Subcutaneous adipose tissue (tissue), 4 donors: Measurements from ENCODE around the gene GTPBP10. TPM values are rescaled to one million over a fixed set of nuclear protein-coding genes. Genes with fewer than 3 reads are reported as not detected.

ENCODE experiments used
- total RNA-seq, 4 donors: library from RNA; depleted of rRNA; stranded (reverse); fragments of >200 nt; gene quantifications; one replicate each; pipeline ENCODE4 v1.1.0, GENCODE V29; 2016
- TF ChIP-seq, protein P1 (sequence below): fragments of 450-650 bp; IDR thresholded peaks from one replicate; pipeline ENCODE4 v1.5.1; 2016; ENCODE audit warnings: low read depth, mild to moderate bottlenecking, control low read depth, antibody characterized with exemption, moderate library complexity

GTPBP10 gene
- total RNA-seq, 4 donors from 2014 or later, result 19.4 to 33.4 (median 23.5) TPM

DNA sequence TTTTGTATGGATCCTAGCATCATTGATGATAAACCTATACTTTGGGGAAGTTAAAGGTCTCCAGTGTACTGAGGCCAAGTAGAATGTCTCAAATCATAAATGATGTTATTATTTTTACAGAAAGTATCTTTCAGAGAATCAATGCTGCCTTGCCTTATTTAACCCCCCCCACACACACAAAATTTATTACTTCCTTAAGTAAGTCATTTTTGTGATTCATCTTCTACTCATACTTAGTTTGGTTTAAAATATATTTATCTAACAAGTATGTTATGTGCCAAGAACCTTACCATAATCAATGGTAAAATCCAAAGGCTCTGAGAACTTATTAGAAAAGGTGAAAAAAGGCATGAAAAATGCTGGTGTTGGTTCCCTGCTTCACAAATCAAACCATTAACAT is 37.9 kb downstream of the GTPBP10 start:
- TF ChIP-seq, protein P1, sequence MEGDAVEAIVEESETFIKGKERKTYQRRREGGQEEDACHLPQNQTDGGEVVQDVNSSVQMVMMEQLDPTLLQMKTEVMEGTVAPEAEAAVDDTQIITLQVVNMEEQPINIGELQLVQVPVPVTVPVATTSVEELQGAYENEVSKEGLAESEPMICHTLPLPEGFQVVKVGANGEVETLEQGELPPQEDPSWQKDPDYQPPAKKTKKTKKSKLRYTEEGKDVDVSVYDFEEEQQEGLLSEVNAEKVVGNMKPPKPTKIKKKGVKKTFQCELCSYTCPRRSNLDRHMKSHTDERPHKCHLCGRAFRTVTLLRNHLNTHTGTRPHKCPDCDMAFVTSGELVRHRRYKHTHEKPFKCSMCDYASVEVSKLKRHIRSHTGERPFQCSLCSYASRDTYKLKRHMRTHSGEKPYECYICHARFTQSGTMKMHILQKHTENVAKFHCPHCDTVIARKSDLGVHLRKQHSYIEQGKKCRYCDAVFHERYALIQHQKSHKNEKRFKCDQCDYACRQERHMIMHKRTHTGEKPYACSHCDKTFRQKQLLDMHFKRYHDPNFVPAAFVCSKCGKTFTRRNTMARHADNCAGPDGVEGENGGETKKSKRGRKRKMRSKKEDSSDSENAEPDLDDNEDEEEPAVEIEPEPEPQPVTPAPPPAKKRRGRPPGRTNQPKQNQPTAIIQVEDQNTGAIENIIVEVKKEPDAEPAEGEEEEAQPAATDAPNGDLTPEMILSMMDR, result no peak

DNA sequence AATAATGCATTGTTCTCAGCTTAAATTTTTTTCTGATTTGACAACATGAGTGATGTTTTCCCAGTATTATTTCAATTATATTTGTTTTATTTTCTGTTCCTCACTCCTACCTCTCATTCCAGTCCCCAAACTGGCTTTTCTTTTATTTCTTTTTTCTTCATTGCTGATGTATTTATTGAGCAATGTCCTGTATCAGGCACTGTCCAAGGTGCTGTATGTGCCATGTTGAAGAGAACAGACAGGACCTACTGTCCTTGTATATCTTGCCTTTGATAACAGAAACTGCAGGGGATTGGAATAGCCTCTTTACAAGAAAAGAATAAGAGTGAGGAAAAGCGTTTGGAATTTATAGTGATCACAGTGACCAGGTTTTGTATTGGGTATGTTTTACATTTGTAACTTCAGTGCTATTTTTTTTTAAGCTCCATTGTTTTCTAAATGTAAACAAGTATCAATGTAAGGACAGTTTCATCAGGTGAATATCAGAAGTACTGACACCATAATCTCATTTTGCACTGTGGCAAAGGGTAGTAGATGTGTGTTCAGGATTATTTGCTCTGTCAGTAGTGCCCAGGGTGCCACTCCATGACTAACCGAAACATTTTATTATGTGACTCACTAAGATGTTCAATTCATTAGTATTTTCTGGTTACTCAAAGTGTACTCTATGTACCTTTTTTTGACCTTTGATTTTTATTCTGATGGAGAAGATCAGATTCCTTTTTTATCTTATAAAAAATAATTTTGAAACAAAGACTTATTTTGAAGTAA is 41.1 kb downstream of the GTPBP10 start:
- TF ChIP-seq, protein P1, result no peak

DNA sequence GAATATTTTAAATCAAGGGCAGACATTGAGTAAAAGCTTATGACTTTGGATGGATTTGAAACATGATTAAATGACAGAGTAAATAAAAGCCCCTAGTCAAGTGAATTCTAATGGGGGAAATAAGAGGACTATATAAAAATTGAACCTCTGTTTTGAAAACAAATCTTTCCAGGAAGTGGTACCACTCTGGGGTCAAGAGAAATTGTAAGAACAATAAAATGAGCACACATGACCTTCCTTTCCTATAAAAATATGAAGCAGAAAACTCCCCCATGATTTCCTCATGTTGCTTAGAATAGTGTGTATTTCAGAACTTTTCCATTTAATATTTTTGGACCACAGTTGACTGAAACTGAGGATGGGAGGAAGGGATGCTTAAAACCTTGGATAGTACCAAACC is 44.4 kb downstream of the GTPBP10 start:
- TF ChIP-seq, protein P1, result no peak

DNA sequence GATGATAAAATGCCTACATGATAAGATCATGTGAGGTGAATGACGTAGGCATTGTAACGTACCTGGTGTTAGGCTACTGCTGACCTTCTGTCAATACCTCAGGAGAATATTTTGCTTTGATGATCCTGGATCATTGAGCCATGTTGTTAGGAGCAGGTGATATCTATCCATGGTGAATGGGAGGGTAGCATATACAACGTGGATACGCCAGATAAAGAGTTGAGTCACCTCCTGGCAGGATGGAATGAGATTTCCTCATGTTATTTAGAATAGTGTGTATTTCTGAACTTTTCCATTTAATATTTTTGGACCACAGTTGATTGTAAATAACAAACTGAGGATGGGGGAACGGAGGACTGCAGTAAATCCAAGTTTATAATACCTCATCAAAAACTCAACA is 45.0 kb downstream of the GTPBP10 start:
- TF ChIP-seq, protein P1, result no peak

DNA sequence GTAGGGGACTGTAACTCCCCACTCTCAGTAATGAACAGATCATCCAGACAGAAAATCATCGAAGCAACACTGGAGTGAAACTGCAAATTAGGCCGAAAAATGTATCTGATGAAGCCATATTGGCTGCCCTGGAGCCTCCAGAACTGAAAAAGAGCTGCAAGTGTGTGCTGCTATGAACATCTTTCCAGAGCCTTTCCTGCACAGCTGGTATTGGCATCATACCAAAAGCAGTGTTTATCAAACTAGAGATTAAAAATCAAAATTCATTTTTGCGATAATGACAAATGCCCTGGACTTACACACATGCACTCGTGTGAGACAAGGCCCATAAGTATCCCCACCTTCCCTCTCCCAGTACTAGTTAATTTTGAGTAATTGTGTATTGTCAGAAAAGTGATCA is 49.9 kb downstream of the GTPBP10 start:
- TF ChIP-seq, protein P1, result no peak

DNA sequence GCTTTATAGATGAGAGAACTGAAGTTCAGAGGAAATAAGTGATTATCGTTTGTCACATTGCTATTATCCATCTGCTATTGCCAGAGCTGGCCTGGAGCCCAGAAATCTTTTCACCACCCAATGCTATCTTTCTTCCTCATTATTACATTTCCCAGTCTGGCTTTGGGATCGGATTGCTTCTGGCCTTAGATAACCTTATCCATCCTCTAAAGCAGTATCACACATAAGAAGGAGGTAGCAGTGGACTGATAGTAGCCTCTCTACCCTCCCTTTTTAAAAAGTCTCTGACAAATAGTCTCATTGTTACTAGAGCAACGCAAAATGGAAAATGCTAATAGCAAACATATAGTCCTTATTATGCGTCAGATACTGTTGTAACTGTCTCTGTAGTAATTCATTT is 55.5 kb downstream of the GTPBP10 start:
- TF ChIP-seq, protein P1, result no peak

DNA sequence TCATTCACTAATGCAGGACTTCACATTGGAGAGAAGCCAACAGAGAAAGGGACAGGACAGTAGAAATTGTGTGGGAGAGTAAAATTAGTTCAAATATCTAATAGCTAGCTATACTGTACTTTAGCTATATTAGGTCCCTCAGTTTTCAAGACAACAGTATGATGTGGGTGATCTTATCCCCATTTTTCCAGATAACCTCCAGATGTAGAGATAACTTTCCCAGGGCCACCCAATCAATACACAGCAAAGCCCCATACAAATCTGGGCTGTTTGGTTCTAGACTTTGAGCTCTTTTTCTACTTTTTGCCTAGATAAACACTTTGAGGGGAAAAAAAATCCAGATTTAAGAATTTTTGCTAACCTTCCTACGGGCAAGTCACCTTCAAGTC is 56.3 kb downstream of the GTPBP10 start:
- TF ChIP-seq, protein P1, result no peak
